SJCRH30 (cell line): ENCODE results near the gene GLCCI1. TPM values are rescaled to one million over a fixed set of nuclear protein-coding genes. Genes with fewer than 3 reads are reported as not detected.

Experiments
- DNase-seq, 2 experiments: peaks; one replicate each; pipeline ENCODE4 v3.0.0-alpha.2; 2015 to 2020
- H3K27ac ChIP-seq: fragments of 250-450 bp; sonication (Bioruptor Pico); 2 replicates; pipeline ENCODE4 v1.5.1; 2020; ENCODE audit warnings: mild to moderate bottlenecking, moderate library complexity
- H3K27me3 ChIP-seq: fragments of 250-450 bp; sonication (Bioruptor Pico); 2 replicates; pipeline ENCODE4 v1.5.1; 2020; ENCODE audit warnings: mild to moderate bottlenecking, moderate library complexity
- H3K36me3 ChIP-seq: fragments of 250-450 bp; sonication (Bioruptor Pico); 2 replicates; pipeline ENCODE4 v1.5.1; 2020; ENCODE audit warnings: mild to moderate bottlenecking, moderate library complexity
- H3K4me1 ChIP-seq: fragments of 250-450 bp; sonication (Bioruptor Pico); 2 replicates; pipeline ENCODE4 v1.5.1; 2020; ENCODE audit warnings: mild to moderate bottlenecking, moderate library complexity
- H3K4me3 ChIP-seq: fragments of 250-450 bp; sonication (Bioruptor Pico); 2 replicates; pipeline ENCODE4 v1.5.1; 2020; ENCODE audit warnings: mild to moderate bottlenecking, moderate library complexity
- H3K9me3 ChIP-seq: fragments of 250-450 bp; sonication (Bioruptor Pico); replicated peaks from 2 replicates; pipeline ENCODE4 v1.5.1; 2020; ENCODE audit warnings: mild to moderate bottlenecking, moderate library complexity
- total RNA-seq: library from RNA; depleted of rRNA; stranded (reverse); fragments of >200 nt; shearing (Covaris generic); gene quantifications from 2 replicates; pipeline ENCODE4 v1.2.3, GENCODE V29; 2014; rRNA removed

The GLCCI1 gene
- 9.1 and 11.8 TPM in 2 replicates for total RNA-seq

DNA sequence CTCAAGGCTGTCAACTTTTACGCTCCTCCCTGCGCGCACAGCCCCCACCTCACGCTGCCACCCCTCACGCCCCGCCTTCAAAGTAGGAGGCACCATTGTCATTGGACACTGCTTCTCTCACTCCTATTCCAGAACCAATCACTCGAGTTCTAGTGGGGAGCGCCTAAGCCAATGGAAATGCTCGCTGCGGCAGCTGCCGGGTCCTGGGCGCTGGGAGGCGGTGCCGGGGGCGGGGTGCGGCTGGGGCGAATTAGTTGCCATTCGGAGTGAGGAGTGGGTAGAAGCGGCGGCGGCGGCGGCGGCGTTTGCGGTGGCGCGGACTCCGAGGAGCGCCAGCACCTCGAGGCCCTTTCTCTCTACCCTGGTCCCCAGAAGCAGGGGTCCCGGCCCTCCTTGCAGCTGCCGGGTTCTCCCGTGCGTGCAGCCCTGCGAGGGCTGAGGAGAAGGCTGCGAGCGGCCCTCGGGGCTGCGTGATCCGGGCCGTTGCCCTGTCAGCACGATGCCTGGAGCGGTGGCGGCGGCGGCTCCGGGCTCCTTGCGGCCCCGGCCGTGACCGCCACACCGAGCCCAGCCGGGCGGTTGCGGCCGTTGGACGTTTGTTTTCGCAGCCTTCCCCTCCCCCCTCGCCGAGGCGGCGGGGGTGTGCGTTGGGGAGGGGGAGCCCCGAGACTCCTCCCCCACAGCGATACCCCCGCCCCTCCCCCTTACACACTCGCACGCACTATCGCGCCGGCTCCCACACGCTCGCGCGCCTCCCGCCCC lies at the start of gene GLCCI1:
TSS of gene GLCCI1 (plus strand) at position 253 of the 762 bp plus-strand sequence. CDS start 555 bp downstream, outside the sequence.
- peaks cover 9% of the 10 kb centered on the region for H3K4me1 ChIP-seq
- peak; percentile 97 to 99 for DNase-seq
- no peaks in the 10 kb centered on the region for H3K9me3 ChIP-seq
- H3K27ac ChIP-seq, result peak within 1 kb of the TSS; percentile 76
- peak within 1 kb of the TSS; percentile 92 for H3K4me3 ChIP-seq
- H3K36me3 ChIP-seq, result no peaks in the 10 kb centered on the region
- H3K27me3 ChIP-seq, result no peaks in the 10 kb centered on the region

DNA sequence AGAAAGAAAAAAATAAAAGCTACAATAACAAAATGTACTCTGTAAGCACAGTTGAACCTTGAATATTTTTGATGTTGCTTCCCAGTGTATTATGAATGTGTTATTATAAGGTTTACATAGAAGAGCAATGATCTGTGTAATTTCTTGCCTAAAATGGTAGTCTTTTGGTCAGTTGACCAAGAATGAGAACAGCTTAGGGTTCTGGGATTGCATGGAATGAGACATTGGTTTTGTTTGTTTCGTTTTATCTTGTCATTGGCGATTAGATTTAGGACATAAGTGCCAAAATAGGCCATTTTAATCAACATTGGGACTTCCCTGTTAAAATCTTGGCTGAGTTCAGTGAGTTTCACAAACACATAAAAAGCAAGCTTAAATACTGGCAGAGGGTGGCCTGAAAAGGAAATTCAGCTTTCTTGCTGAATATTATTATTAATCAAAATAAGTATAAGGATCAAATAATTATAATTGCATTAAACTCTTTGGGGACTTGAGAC lies 49.1 kb upstream of the GLCCI1 start:
- Histone ChIP-seq H3K9me3 (no peaks in the 10 kb centered on the region), H3K27ac (no peak overlapping the region), H3K4me3 (no peak overlapping the region), H3K4me1 (peaks cover 5% of the 10 kb centered on the region; the same call in 1 of the 2 replicates), H3K27me3 (no peaks in the 10 kb centered on the region), H3K36me3 (no peaks in the 10 kb centered on the region)
- no peak for DNase-seq

DNA sequence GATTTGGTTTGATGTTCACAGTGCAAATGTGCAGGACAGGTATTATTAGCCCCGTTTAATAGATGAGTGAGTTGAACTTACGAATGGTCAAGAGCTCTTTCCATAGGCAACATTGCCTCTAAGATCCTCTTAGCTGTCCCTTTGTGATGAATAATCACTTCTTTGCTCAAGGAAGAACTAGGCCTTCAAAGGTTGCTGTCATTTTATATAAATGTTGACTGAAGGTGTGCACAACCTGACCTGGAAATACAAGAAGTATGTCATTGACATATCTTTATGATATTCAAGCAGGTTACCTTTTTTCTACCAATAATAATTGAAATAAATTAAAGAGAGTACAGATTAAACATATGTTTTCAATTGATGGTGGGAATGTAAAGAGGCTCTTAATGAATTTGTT lies 48.5 kb upstream of the GLCCI1 start:
- Histone ChIP-seq H3K4me1 (peaks cover 5% of the 10 kb centered on the region; the same call in 1 of the 2 replicates), H3K27ac (no peak overlapping the region), H3K36me3 (no peaks in the 10 kb centered on the region), H3K9me3 (no peaks in the 10 kb centered on the region), H3K27me3 (no peaks in the 10 kb centered on the region), H3K4me3 (no peak overlapping the region)
- no peak for DNase-seq

DNA sequence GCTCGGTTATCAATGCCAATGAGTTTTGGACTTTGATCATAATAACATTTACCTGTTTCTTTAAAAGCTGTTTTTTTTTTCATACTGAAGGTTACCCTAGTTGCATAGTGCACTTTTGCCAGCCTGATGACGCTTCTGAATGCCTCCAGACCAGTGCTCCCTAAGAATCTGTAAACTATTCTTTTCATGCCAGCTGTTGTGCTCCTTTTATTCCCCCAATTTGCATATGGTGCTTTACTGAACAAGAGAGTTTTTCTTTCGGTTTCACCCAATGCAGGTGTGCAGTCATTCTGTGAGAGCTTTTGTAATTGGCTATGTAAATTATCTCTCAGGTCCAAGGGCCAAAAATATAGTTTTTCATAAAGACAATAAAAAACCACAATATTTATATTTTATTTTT lies 48.1 kb upstream of the GLCCI1 start:
- Histone ChIP-seq H3K4me1 (peaks cover 5% of the 10 kb centered on the region; the same call in 1 of the 2 replicates), H3K9me3 (no peaks in the 10 kb centered on the region), H3K36me3 (no peaks in the 10 kb centered on the region), H3K27me3 (no peaks in the 10 kb centered on the region), H3K27ac (no peak overlapping the region), H3K4me3 (no peak overlapping the region)
- no peak for DNase-seq

DNA sequence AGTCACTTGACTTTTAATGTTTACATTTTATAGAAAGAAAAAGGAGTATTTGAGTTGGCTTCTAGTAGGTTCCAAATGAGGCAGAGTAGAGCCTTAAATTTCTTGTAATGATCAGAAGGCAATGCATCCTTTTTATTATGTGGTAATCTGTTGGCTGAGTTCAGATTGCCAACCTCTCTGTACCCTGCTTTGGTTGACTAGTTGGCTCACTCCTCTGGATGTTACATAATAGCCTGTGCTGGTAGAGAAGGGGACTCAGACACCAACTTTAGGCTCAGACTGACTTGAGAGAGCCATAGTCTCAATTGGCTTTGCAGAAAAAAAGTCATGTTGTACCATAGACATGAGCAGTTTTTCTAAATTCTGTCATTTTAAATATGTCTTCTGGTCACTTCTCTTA lies 46.8 kb upstream of the GLCCI1 start:
- DNase-seq, result no peak
- H3K36me3 ChIP-seq, result no peaks in the 10 kb centered on the region
- H3K27ac ChIP-seq, result no peak overlapping the region
- no peak overlapping the region for H3K4me3 ChIP-seq
- H3K27me3 ChIP-seq, result no peaks in the 10 kb centered on the region
- no peaks in the 10 kb centered on the region for H3K9me3 ChIP-seq
- peaks cover 5% of the 10 kb centered on the region; the same call in 1 of the 2 replicates for H3K4me1 ChIP-seq

DNA sequence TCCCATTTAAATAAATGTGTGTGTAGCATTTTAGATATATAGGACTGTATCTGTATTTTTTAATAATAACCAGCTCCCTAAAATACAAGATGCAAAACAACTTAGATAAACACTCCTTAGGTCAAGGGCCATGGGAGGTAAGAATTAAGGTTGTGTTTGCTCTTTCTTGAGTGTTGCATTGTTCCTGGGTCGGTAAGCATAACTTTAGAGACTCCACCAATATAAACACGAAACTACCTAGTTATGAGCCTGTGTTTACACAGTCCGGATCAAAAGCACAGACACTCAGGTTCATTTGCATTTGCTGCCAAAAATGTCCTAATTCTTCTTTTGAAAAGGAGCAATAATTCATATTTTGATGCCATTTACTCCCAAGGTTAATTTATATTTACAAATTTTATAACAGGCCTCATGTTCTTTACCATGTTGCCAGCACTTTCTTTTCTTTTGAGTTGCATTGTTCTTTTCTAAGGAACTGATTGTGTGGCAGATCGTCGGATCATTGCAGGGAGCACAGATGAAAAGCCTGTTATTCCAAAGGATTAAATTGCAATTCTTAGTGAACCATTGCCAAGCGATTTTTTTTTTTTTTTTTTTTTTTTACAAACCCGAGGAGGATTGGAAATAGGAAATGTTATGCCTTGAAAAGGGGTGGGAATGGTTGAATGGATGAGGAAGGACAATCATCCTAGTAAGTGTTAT lies 45.8 kb upstream of the GLCCI1 start:
- Histone ChIP-seq H3K36me3 (no peaks in the 10 kb centered on the region), H3K4me3 (no peak overlapping the region), H3K4me1 (peaks cover 5% of the 10 kb centered on the region; the same call in 1 of the 2 replicates), H3K27ac (no peak overlapping the region), H3K9me3 (no peaks in the 10 kb centered on the region), H3K27me3 (no peaks in the 10 kb centered on the region)
- DNase-seq, result no peak

DNA sequence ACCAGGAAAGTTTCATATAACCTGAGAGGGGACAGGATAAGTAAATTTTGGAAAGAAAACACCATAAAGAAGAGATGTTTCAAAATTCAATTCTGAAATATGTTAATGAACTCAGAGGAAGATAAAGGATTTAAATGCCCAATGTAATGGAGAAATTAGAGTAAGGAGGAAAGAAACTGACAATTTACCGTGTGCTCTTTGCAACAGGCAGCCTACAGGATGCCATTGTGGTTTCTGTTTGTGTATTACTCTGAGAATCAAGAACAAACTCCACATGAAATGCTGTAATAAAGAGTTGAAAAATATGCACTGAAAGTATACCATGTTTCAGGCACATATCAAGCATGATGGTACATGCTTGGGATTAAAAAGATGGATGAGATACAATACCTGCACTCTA lies 44.8 kb upstream of the GLCCI1 start:
- H3K4me3 ChIP-seq, result no peak overlapping the region
- H3K27ac ChIP-seq, result no peak overlapping the region
- no peaks in the 10 kb centered on the region for H3K27me3 ChIP-seq
- DNase-seq, result no peak
- H3K9me3 ChIP-seq, result no peaks in the 10 kb centered on the region
- peaks cover 5% of the 10 kb centered on the region; the same call in 1 of the 2 replicates for H3K4me1 ChIP-seq
- H3K36me3 ChIP-seq, result no peaks in the 10 kb centered on the region

DNA sequence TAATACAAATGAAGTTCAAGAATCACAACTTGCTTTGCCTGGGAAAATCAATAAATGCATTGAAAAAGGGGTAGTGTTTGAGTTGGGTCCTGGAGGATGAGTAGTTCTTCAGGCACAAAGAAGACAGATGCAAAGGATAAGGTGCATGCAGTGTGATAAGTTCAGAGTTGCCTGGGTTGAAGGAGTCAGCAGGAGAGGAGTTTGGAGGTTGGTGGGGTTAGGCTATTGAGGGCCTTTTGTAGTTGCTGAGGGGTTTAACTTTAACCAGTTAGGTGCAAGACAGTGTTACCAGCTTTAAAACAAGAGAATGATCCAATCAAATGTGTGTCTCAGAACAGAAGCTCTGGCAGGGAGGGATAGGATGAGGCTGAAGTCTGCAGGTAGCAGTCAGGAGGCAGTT lies 44.3 kb upstream of the GLCCI1 start:
- Histone ChIP-seq H3K4me1 (peaks cover 5% of the 10 kb centered on the region; the same call in 1 of the 2 replicates), H3K27ac (no peak overlapping the region), H3K27me3 (no peaks in the 10 kb centered on the region), H3K9me3 (no peaks in the 10 kb centered on the region), H3K4me3 (no peak overlapping the region), H3K36me3 (no peaks in the 10 kb centered on the region)
- DNase-seq, result no peak

DNA sequence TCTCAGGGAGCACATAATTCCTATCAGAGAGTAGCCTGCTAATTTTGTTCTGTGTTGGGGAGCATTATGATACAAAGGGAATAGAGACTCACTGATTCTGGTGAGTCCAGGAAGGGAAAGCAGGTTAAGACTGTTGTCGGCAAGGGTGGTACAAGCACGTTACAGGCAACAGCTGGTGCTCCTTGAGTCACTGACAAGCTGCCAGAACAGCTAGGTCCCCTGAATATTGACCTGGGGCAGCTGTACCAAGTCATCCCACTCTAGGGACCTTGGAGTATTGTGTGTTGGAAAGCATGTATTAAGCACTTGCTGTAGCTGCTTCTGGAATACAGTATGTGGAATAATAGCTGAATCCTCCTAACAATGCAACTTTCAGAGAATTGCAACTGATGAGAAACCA lies 37.0 kb upstream of the GLCCI1 start:
- Histone ChIP-seq H3K9me3 (no peaks in the 10 kb centered on the region), H3K27me3 (no peaks in the 10 kb centered on the region), H3K36me3 (no peaks in the 10 kb centered on the region), H3K27ac (no peak overlapping the region), H3K4me1 (peaks cover 2% of the 10 kb centered on the region; the same call in 1 of the 2 replicates), H3K4me3 (no peak overlapping the region)
- peak; percentile 47 to 69 for DNase-seq

DNA sequence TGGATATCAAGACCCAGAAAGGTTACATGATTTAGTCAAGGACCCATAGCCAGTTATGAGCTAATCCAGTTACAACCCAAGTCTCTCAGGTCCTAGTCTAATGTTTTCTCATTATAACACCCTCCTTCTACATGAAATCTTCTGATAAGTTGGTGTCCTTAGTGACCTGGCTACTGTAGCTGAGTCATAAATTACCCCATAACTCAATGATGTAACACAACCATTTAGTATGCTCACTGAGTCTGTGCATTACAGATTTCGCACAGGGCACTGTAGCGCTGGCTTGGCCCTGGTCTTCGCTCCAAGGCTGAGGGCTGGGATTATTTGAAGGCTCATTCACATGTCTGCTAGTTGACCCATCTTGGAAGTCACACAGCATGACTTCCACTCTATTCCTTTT lies 36.0 kb upstream of the GLCCI1 start:
- Histone ChIP-seq H3K27ac (no peak overlapping the region), H3K9me3 (no peaks in the 10 kb centered on the region), H3K27me3 (no peaks in the 10 kb centered on the region), H3K4me3 (no peak overlapping the region), H3K36me3 (no peaks in the 10 kb centered on the region), H3K4me1 (peaks cover 5% of the 10 kb centered on the region; the same call in 1 of the 2 replicates)
- no peak for DNase-seq

DNA sequence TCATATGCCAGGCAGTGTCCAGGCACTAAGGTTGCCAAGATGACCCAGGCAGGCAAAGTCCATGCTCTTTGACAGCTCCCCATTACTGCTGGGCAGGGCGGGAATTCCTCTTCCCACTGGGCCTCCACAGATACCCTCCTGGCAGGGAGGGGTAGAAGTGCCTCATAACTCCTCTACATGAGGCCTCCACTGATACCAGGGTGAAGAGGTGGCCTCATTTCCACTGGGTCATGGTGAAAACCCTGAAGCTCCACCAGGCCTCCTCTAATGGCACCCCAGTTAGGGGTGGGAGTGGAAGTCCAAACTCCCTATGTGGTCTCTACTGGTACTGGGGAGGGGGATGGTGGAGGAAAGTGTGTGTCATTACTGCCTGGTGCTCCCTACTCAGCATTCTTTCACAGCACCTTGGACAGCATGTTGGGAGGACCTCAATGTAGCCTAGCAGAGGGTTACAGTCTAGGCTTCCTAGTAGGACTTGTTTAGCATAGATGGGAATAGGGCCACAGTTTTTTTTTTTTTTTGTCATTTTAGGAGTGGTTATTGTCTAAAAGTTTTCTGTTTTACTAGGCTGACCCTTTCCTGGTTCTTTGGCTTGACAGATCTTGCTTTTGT lies 34.6 kb upstream of the GLCCI1 start:
- Histone ChIP-seq H3K36me3 (no peaks in the 10 kb centered on the region), H3K4me1 (peaks cover 5% of the 10 kb centered on the region; the same call in 1 of the 2 replicates), H3K9me3 (no peaks in the 10 kb centered on the region), H3K4me3 (no peak overlapping the region), H3K27me3 (no peaks in the 10 kb centered on the region), H3K27ac (no peak overlapping the region)
- no peak for DNase-seq

DNA sequence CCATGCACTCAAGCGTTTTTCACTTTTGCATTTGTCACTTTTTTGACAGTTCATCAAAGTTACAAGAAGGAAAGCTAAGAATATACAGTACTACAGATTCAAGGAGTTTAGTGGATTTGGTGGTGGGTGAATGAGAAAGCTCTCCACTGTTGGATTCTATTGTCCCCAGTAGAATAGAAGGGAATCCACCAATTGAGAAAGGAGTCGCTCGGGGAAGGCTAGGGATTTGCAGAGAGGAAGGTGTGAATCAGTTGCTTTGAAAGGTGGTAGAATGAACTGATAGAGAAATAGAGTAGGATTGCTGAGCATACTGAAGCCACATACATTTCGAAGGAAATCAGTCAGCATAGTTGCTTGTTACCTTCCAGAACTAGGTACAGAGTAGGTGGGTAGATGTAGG lies 33.7 kb upstream of the GLCCI1 start:
- Histone ChIP-seq H3K27me3 (no peaks in the 10 kb centered on the region), H3K4me1 (peaks cover 5% of the 10 kb centered on the region; the same call in 1 of the 2 replicates), H3K27ac (no peak overlapping the region), H3K4me3 (no peak overlapping the region), H3K36me3 (no peaks in the 10 kb centered on the region), H3K9me3 (no peaks in the 10 kb centered on the region)
- DNase-seq, result no peak

DNA sequence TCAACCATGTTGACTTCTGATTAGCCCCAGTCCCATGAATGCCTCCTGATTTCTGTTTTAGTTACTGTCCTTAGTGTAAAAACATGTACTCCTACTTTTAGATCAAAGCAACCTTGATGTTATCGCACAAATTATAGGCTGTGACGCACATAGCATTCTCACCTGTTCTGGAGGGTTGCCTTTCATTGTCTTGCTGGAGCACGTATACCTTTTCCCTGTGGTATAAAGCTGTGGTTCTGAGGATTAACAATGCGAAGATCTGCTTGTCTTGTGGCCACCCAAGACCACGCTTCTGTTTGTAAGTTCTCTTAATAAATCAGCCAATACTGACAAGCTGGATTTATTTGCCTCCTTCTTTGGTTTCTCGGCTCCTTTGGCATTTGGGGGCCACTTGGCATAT lies 30.1 kb upstream of the GLCCI1 start:
- Histone ChIP-seq H3K4me3 (no peak overlapping the region), H3K27me3 (no peaks in the 10 kb centered on the region), H3K36me3 (no peaks in the 10 kb centered on the region), H3K27ac (no peak overlapping the region), H3K4me1 (peaks cover 5% of the 10 kb centered on the region; the same call in 1 of the 2 replicates), H3K9me3 (no peaks in the 10 kb centered on the region)
- peak; percentile 33 to 64 for DNase-seq

DNA sequence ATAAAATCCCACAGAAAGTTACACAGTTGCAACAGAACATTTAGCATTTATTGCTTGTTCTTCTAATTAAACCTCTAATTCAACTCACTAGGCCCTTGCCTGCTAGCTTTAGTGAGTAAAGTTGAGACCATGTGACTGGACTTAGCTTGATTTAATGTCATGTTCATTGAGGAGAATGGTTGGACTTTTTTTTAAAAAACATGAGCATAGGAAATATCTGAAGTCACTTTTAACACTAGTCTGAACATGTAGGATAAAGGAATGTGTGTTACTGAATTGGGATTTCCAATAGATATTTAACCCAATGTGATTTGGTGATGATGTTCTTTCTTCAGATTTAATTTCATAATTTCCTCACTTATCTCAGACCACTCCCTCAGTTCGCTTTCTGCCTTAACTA lies 24.6 kb upstream of the GLCCI1 start:
- no peak for DNase-seq
- Histone ChIP-seq H3K4me1 (0 out of 2 replicates have a peak, but pooled peaks cover 4% of the 10 kb centered on the region), H3K36me3 (no peaks in the 10 kb centered on the region), H3K4me3 (no peak overlapping the region), H3K27me3 (no peaks in the 10 kb centered on the region), H3K27ac (no peak overlapping the region), H3K9me3 (no peaks in the 10 kb centered on the region)
